G401 (cell line): Measurements from ENCODE around the gene RAMP1. TPM values are rescaled to one million over a fixed set of nuclear protein-coding genes. Genes with fewer than 3 reads are reported as not detected.
"Not testable (repeated sequence)": the region's sequence is repeated elsewhere in the genome, so short reads cannot be mapped to it uniquely, and the experiment has no call there.

Source experiments
- DNase-seq: peaks from one replicate; pipeline ENCODE4 v3.0.0-alpha.2; 2015; ENCODE audit warnings: low spot score
- in situ Hi-C: cut with HindIII; loops from 2 replicates; pipeline ENCODE4 v1.10.0; 2016; ENCODE audit warnings: low sequenced_read_pairs, mixed read lengths
- total RNA-seq: library from RNA; depleted of rRNA; stranded (reverse); fragments of >200 nt; shearing (Covaris generic); gene quantifications from 2 replicates; pipeline ENCODE4 v1.2.3, GENCODE V29; 2014

Gene RAMP1
- total RNA-seq, 1 experiment from 2014 or later: not detected

- DNase-seq: no peak
Observed at GRCh38 chr2:237861875-237862527, 2.6 kb downstream of the RAMP1 start.

GRCh38 chr2:237862528-237862895 is 3.1 kb downstream of the RAMP1 start:
- no peak for DNase-seq
- in situ Hi-C loops: no loop called here

More at GRCh38 chr2:237861875-237862527, 2.6 kb downstream of the RAMP1 start:
- in situ Hi-C loops: no loop called here

DNA sequence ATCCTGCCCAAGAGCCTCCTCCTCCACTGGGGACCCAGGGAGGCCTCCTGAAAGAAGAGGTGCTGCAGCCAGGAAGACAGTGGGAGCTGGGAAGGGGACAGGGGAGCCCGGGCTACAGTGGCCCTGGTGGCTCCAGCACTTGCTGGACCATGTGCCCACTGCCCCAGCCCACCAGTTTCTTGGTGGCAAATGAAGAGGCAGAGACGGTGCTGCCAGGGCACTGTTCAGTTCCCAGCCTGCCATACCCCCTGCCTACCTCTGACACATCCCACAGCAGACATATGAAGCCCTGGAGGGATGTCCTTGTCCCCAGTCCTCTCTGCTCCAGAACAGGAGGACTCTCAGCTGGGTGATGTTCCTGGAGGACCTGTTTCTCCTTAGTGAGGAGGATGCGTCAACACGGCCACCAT is 3.7 kb downstream of the RAMP1 start:
- DNase-seq: no peak
- in situ Hi-C loops: no loop called here

DNA sequence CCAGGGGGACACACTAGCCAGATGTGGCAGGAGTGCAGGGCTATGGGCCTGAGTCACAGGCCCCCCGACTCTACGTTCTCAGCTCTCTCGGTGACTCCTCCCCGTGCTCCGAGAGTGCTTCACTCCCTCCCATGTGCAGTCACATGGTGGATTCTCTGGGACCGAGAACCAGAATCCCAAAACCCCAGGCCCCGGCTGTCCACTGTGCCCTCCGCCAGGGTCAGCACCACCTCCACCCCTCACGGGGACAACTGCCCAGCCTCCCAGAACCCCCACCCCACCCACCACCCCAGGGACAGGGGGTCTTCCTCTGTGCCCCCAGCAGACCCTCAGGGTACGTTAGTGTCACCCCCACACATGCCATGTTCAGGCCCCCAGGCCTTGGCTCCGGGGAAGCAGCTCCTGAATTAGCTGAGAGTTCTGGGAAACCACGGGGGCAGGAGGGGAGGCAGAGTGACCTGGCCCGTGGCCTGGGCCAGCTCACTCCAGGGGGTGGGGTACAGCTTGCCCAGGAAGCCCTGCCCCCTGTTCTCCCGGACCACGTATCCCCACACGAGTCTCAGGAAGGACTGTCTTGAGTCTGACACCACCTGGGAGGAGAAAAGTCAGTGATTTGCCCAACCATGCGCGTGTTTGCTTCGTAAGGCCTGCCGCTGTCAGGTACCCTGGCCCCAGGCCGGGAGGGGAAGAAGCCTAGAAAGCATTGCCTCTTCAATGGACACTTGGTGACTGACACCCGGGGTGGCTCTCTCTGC is 4.4 kb downstream of the RAMP1 start:
- in situ Hi-C loops: no loop called here

DNA sequence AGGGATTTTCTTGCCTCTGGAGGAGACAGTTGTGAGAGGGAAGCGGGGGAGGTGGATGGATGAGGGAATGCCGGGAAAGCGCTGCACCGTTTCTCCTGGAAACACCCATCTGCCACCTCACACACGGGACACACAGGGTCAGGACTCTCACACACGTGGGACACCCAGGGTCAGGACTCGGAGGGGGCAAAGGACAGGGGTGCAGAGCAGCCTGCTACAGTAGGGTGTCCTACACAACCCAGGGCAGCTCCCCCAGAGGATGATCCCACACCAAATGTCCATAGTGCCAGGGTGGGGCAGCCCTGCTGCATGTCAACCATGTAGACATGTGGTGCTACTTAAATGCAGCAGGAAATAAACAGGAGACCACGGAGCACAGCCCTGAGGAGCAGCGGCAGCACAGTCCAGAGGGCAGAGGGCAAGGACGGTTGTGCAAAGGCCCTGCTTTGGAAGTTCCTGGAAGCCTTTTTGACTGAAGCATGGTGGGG is 5.1 kb downstream of the RAMP1 start:
- in situ Hi-C loops: no loop called here
- DNase-seq: no peak

More for the DNA sequence above, 4.4 kb downstream of the RAMP1 start:
- no peak for DNase-seq

GRCh38 chr2:237864940-237865622 is 5.7 kb downstream of the RAMP1 start:
- DNase-seq: no peak
- in situ Hi-C loops: no loop called here

GRCh38 chr2:237865623-237866041 is 6.2 kb downstream of the RAMP1 start:
- in situ Hi-C loops: no loop called here
- DNase-seq: no peak

- DNase-seq: no peak
- in situ Hi-C loops: no loop called here
Observed at GRCh38 chr2:237866101-237866621, 6.7 kb downstream of the RAMP1 start.

DNA sequence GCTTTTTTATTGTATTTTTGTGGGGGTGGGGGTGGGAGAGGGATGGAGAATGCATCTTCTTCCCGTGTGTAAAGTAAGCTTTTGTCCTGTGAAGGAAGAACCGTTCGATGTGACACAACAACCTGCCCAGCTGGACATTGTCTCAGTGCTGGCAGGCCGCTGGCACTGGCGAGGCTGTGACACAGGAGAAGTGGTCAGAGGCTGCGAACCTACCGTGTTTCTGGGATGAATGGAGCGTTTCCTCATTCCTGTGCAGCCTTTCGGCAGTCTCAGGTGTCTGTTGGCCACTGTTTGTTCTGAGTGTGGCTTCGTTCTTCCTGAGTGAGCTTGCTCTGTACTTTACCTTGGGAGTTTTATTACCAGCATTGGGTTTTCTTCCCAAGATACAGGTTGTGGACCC is 8.0 kb downstream of the RAMP1 start:
- no peak for DNase-seq
- in situ Hi-C loops: no loop called here

GRCh38 chr2:237868074-237868473 is 8.7 kb downstream of the RAMP1 start:
- DNase-seq, in situ Hi-C loops: not testable (repeated sequence)

DNA sequence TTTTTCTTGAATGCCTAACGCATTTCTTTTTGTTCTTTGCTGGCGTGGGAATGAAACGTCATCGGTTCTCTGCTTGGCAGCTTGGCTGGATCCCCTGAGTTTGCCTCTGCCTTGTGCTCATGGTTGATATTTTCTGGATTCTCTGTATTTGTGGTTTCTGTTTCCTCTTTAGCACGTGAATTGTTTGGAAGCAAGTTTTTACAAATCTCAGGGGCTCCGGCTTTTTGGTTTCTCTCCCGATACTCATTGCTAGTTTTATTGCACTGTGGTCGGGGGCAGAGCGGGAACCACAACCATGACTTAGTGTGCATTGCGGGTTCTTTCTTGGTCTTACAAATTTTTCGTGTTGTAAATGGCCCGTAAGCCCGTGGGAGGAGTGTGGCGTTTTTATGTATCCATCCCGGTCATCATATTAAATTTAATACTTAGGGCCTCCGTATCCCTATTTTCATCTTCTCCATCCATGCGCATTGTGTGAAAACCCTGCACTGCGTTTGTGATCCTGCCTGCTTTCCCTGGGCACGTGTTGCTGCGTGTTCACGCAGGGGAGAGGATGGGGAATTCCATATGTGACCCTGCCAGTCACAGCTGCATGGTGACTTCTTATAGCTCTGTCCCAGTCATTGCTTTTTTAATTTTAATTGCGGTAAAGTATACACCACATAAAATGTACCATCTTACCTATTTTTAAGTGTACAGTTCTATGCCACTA is 9.4 kb downstream of the RAMP1 start:
- no peak for DNase-seq
- in situ Hi-C loops: no loop called here

- DNase-seq: no peak
- in situ Hi-C loops: no loop called here
Observed at GRCh38 chr2:237869343-237870102, 10.1 kb downstream of the RAMP1 start.

DNA sequence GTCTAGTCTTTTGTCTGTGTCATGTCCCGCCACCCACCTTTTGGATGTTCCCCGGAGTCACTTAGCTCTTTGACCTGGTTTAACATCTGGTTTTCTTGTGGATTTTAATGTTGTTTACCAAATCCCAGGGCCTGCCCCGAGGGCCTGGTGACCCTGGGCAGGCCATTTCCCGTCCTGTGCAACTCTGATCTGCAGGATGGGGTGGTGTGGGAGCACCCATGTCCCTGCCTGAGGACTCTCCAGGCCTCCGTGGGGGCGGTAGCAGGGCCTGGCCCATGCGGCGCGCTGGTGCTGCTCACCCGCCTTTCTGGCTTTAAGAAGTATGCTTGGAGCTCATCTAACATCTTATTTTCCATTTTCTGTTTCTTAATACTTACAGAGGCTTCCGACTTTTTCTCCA is 10.7 kb downstream of the RAMP1 start:
- no peak for DNase-seq
- in situ Hi-C loops: no loop called here

GRCh38 chr2:237870754-237871651 is 11.6 kb downstream of the RAMP1 start:
- no peak for DNase-seq
- in situ Hi-C loops: no loop called here

GRCh38 chr2:237872178-237872887 is 12.9 kb downstream of the RAMP1 start:
- DNase-seq: no peak
- in situ Hi-C loops: no loop called here

GRCh38 chr2:237873421-237873831 is 14.0 kb downstream of the RAMP1 start:
- no peak for DNase-seq
- in situ Hi-C loops: no loop called here

- DNase-seq: no peak
- in situ Hi-C loops: no loop called here
Observed at GRCh38 chr2:237873897-237874551, 14.6 kb downstream of the RAMP1 start.
